A549 (cell line): Measurements from ENCODE around the gene KSR2. TPM values are rescaled to one million over a fixed set of nuclear protein-coding genes. Genes with fewer than 3 reads are reported as not detected.
A peak's percentile ranks its signal among the peaks of the same experiment; 100 is the strongest.

Experiments used
- ATAC-seq, 2 experiments: fragments of 200-7000 bp in 1 of 2; fragments of >200 bp in 1 of 2; cut with Nextera tagmentation in 1 of 2; cut with Tn5 transposase in 1 of 2; 3 replicates each; pipeline versions ENCODE4 v1.8.0 to v1.9.1; 2018 to 2020; ENCODE audit warnings: mild to moderate bottlenecking in 1 of 2, moderate library complexity in 1 of 2
- CTCF ChIA-PET: fragments of 300-600 bp; sonication (Branson Sonifier 250); formaldehyde crosslinking; extraction: SDS; loops from one replicate; lab custom pipeline; 2021; ENCODE audit warnings: antibody characterized with exemption, inconsistent platforms; lab: Yijun Ruan, JAX
- POLR2A ChIA-PET: fragments of 350-600 bp; formaldehyde crosslinking; extraction: SDS; loops from one replicate; lab custom pipeline; 2021; ENCODE audit warnings: antibody characterized with exemption, inconsistent platforms; lab: Yijun Ruan, JAX
- DNase-seq, 2 experiments: peaks; one replicate each; pipeline versions ENCODE4 v3.0.0 to v3.0.0-alpha.2; 2011 to 2016; ENCODE audit warnings: low read depth in 1 of 2, low spot score in 1 of 2
- FAIRE-seq: peaks from 2 replicates; lab custom pipeline; 2011; peaks lifted over from hg19 to GRCh38; lab: Jason Lieb, UNC
- H3K27ac ChIP-seq, 2 experiments: fragments of >200 bp; sonication (Bioruptor Twin); formaldehyde crosslinking; 3 replicates each; pipeline ENCODE4 v1.5.1; 2016 to 2017
- H3K4me1 ChIP-seq: fragments of >200 bp; sonication (Bioruptor Twin); formaldehyde crosslinking; 3 replicates; pipeline ENCODE4 v1.6.1; 2016
- H3K4me2 ChIP-seq: fragments of >200 bp; sonication (Bioruptor Twin); formaldehyde crosslinking; 3 replicates; pipeline ENCODE4 v1.6.1; 2016
- H3K4me3 ChIP-seq: fragments of >200 bp; sonication (Bioruptor Twin); formaldehyde crosslinking; 3 replicates; pipeline ENCODE4 v1.5.1; 2016
- H3K9me3 ChIP-seq: fragments of >200 bp; sonication (Bioruptor Twin); formaldehyde crosslinking; 3 replicates; pipeline ENCODE4 v1.6.1; 2016
- ATOH8 ChIP-seq: fragments of 250-450 bp; sonication (Bioruptor Pico); IDR thresholded peaks from 2 replicates; pipeline ENCODE4 v1.5.0; 2020; ENCODE audit warnings: low read depth, mild to moderate bottlenecking, moderate library complexity
- CTCF ChIP-seq: fragments of >200 bp; sonication (Bioruptor Twin); formaldehyde crosslinking; IDR thresholded peaks from 3 replicates; pipeline ENCODE4 v1.5.1; 2016
- EHMT2 ChIP-seq: fragments of 200-600 bp; sonication (generic); IDR thresholded peaks from 2 replicates; pipeline ENCODE4 v1.6.1; 2016; ENCODE audit warnings: antibody characterized with exemption, low read depth, mild to moderate bottlenecking, moderate library complexity
- GATA3 ChIP-seq: IDR thresholded peaks from 2 replicates; pipeline ENCODE4 v1.6.1; 2012; ENCODE audit warnings: borderline replicate concordance
- HMGXB4 ChIP-seq: fragments of 250-450 bp; sonication (Bioruptor Pico); IDR thresholded peaks from 2 replicates; pipeline ENCODE4 v1.5.0; 2021; ENCODE audit warnings: mild to moderate bottlenecking, moderate library complexity, borderline replicate concordance
- JUN ChIP-seq, 2 experiments: fragments of >200 bp; sonication (Bioruptor Twin); formaldehyde crosslinking; IDR thresholded peaks; 2 replicates in 1 of 2; 3 replicates in 1 of 2; pipeline ENCODE4 v1.6.1; 2016 to 2017
- JUNB ChIP-seq: fragments of >200 bp; sonication (Bioruptor Twin); formaldehyde crosslinking; IDR thresholded peaks from 2 replicates; pipeline ENCODE4 v1.6.1; 2016
- MAZ ChIP-seq: fragments of 150-350 bp; IDR thresholded peaks from 2 replicates; pipeline ENCODE4 v1.6.1; 2014; ENCODE audit warnings: antibody characterized with exemption, low read depth, low read length, borderline replicate concordance
- MYC ChIP-seq: IDR thresholded peaks from 2 replicates; pipeline ENCODE4 v1.6.1; 2012; ENCODE audit warnings: mild to moderate bottlenecking, inconsistent platforms, low read length, improper control_type of control experiment, borderline replicate concordance
- PBX3 ChIP-seq: IDR thresholded peaks from 2 replicates; pipeline ENCODE4 v1.6.1; 2012
- POLR2AphosphoS2 ChIP-seq: conservative IDR thresholded peaks from 2 replicates; pipeline ENCODE4 v1.6.1; 2012; ENCODE audit warnings: low read length, improper control_type of control experiment, inconsistent platforms
- RAD21 ChIP-seq, 2 experiments: fragments of >200 bp in 1 of 2; sonication (Bioruptor Twin) in 1 of 2; formaldehyde crosslinking in 1 of 2; IDR thresholded peaks in 1 of 2; conservative IDR thresholded peaks in 1 of 2; 2 replicates in 1 of 2; 3 replicates in 1 of 2; pipeline ENCODE4 v1.6.1; 2012 to 2018; ENCODE audit warnings: inconsistent platforms in 1 of 2
- RCOR1 ChIP-seq: fragments of 150-350 bp; IDR thresholded peaks from 2 replicates; pipeline ENCODE4 v1.6.1; 2014; ENCODE audit warnings: antibody characterized with exemption, low read length, low read depth
- RNF2 ChIP-seq: fragments of 200-600 bp; sonication (generic); IDR thresholded peaks from 2 replicates; pipeline ENCODE4 v1.6.1; 2016; ENCODE audit warnings: low read depth, mild to moderate bottlenecking, antibody characterized with exemption, moderate library complexity, borderline replicate concordance
- TP53 ChIP-seq: fragments of 250-450 bp; sonication (Bioruptor Pico); IDR thresholded peaks from 2 replicates; pipeline ENCODE4 v1.5.0; 2021; ENCODE audit warnings: mild to moderate bottlenecking, moderate library complexity
- whole genome bisulfite sequencing: methylation state at CpG from one replicate; pipeline ENCODE4 v1.1.6; 2017; ENCODE audit errors: missing lambda C conversion rate; 5-methylcytosine and 5-hydroxymethylcytosine counted together
- polyA plus RNA-seq, 4 experiments: library from polyadenylated mRNA; depleted of rRNA in 3 of 4; stranded (reverse); fragments of >200 nt; fragmentation: RNase III in 1 of 4; extraction: RNeasy Plus Mini Kit Qiagen cat#74134 plus additional on column Dnase treatment in 1 of 4; gene quantifications; 2 replicates in 3 of 4; 3 replicates in 1 of 4; pipeline ENCODE4 v1.2.3, GENCODE V29; 2011 to 2017

KSR2 gene
- polyA plus RNA-seq, 2 of the 4 experiments (the other 2 are of a cell fraction): 0.37 to 1.2 TPM

GRCh38 chr12:117912756-117913155 lies 56.0 kb downstream of the KSR2 start:
- Histone ChIP-seq H3K9me3 (0 out of 3 replicates have a peak, but pooled peaks cover 3% of the 10 kb centered on the region), H3K4me2 (no peak overlapping the region), H3K4me3 (no peak overlapping the region), H3K4me1 (no peaks in the 10 kb centered on the region), H3K27ac (no peak overlapping the region)
- 63% methylated on average over 9 of the region's 9 CpGs for WGBS
- ChIA-PET CTCF (interaction anchor here (1.4 kb wide), 1 partner anchor 14 kb away, joined by 3 read pairs; no protein-coding TSS in a partner anchor), POLR2A (no interaction called here)
- ATAC-seq (no peak), DNase-seq (no peak), FAIRE-seq (no peak)
- TF ChIP-seq CTCF (no peak), RAD21 (conservative IDR thresholded peaks at IDR 0.05 in 1 of 2, IDR thresholded peaks at IDR 0.05 in 1 of 2) (no peak), POLR2AphosphoS2 (no peak), JUNB (no peak), HMGXB4 (no peak), TP53 (CRISPR knock-in tag) (no peak), MYC (no peak), JUN (IDR thresholded peaks at IDR 0.05) (no peak), EHMT2 (no peak), RNF2 (no peak), ATOH8 (CRISPR knock-in tag) (no peak)

- WGBS: 48% methylated on average over 5 of the region's 5 CpGs
- TF ChIP-seq GATA3: no peak
- no peak for TF ChIP-seq RCOR1
- TF ChIP-seq, all 56 proteins: peak for 0
Measured at GRCh38 chr12:117908411-117908810, 60.4 kb downstream of the KSR2 start.

GRCh38 chr12:117907108-117907689 lies 61.6 kb downstream of the KSR2 start:
- Histone ChIP-seq H3K9me3 (0 out of 3 replicates have a peak, but pooled peaks cover 3% of the 10 kb centered on the region), H3K4me2 (peak overlapping the region; percentile 55), H3K4me1 (no peaks in the 10 kb centered on the region), H3K27ac (no peak overlapping the region), H3K4me3 (0 out of 3 replicates have a peak overlapping the region, but pooled peaks have one; percentile 8)
- DNase-seq (no peak), FAIRE-seq (no peak), ATAC-seq (peak; percentile 56 to 64; a peak in 3 of 6 replicates)
- TF ChIP-seq MAZ: no peak
- no peak for TF ChIP-seq PBX3
- no peak for TF ChIP-seq MYC
- ChIA-PET CTCF (interaction anchor here (1.2 kb wide), 1 partner anchor 127 kb away, joined by 3 read pairs; no protein-coding TSS in a partner anchor), POLR2A (no interaction called here)
- WGBS: 19% methylated on average over 11 of the region's 11 CpGs

More at GRCh38 chr12:117908411-117908810, 60.4 kb downstream of the KSR2 start:
- H3K4me2 ChIP-seq: peak overlapping the region; percentile 3; the same call in 1 of the 3 replicates
- no peak overlapping the region for H3K27ac ChIP-seq
- ATAC-seq: no peak
- ChIA-PET POLR2A (no interaction called here), CTCF (no interaction called here)
- FAIRE-seq: no peak
- 0 out of 3 replicates have a peak, but pooled peaks cover 3% of the 10 kb centered on the region for H3K9me3 ChIP-seq
- no peak overlapping the region for H3K4me3 ChIP-seq
- no peaks in the 10 kb centered on the region for H3K4me1 ChIP-seq
- DNase-seq: no peak
